IMR-90 (cell line): ENCODE measurements around the gene COL23A1. TPM values are rescaled to one million over a fixed set of nuclear protein-coding genes. Genes with fewer than 3 reads are reported as not detected.

Source experiments
- ATAC-seq: fragments of 200-7000 bp; cut with Tn5 transposase; 2 replicates; pipeline ENCODE4 v1.9.1; 2020; ENCODE audit warnings: low read depth, mild to moderate bottlenecking, moderate library complexity
- BruUV-seq: library from RNA; stranded (reverse); fragments of 400-500 nt; replicated peaks from 2 replicates; lab custom pipeline; 2021; lab: Mats Ljungman, UMichigan
- CTCF ChIA-PET: fragments of 300-600 bp; formaldehyde crosslinking; extraction: SDS; loops from one replicate; lab custom pipeline; 2021; ENCODE audit warnings: antibody characterized with exemption; lab: Yijun Ruan, JAX
- POLR2A ChIA-PET: fragments of 300-600 bp; sonication (Branson Sonifier 250); formaldehyde crosslinking; loops from one replicate; lab custom pipeline; 2022; ENCODE audit warnings: antibody characterized with exemption; ENCODE audit not compliant: unreplicated experiment; lab: Charles Lee
- DNase-seq: peaks from one replicate; pipeline ENCODE4 v3.0.0; 2013
- H2AFZ ChIP-seq: replicated peaks from 2 replicates; pipeline ENCODE3; 2013; ENCODE audit warnings: low read length, mild to moderate bottlenecking; ENCODE audit not compliant: poor library complexity
- H2AK5ac ChIP-seq: 2 replicates; pipeline ENCODE4 v1.6.1; 2013; ENCODE audit warnings: low read depth, low read length, inconsistent platforms
- H2AK9ac ChIP-seq: replicated peaks from 2 replicates; pipeline ENCODE3; 2013; ENCODE audit warnings: mild to moderate bottlenecking, low read depth, low read length, moderate library complexity; ENCODE audit not compliant: poor library complexity
- H2BK120ac ChIP-seq: 2 replicates; pipeline ENCODE4 v1.6.1; 2013; ENCODE audit warnings: low read depth, low read length, inconsistent platforms
- H2BK15ac ChIP-seq: 3 replicates; pipeline ENCODE4 v1.6.1; 2013; ENCODE audit warnings: low read depth, low read length, inconsistent platforms
- H2BK20ac ChIP-seq: 2 replicates; pipeline ENCODE4 v1.6.1; 2013; ENCODE audit warnings: low read depth, mild to moderate bottlenecking, inconsistent platforms, low read length, moderate library complexity
- H2BK5ac ChIP-seq: 2 replicates; pipeline ENCODE4 v1.6.1; 2013; ENCODE audit warnings: mild to moderate bottlenecking, low read depth, low read length, inconsistent platforms; ENCODE audit not compliant: poor library complexity, severe bottlenecking
- H3K14ac ChIP-seq: replicated peaks from 2 replicates; pipeline ENCODE4 v1.6.1; 2013; ENCODE audit warnings: low read depth, low read length, inconsistent platforms
- H3K18ac ChIP-seq: 2 replicates; pipeline ENCODE4 v1.6.1; 2013; ENCODE audit warnings: low read depth, low read length, control low read depth
- H3K23ac ChIP-seq: 2 replicates; pipeline ENCODE4 v1.6.1; 2013; ENCODE audit warnings: low read depth, low read length, inconsistent platforms
- H3K27ac ChIP-seq: 2 replicates; pipeline ENCODE4 v1.5.1; 2013; ENCODE audit warnings: mild to moderate bottlenecking, control low read depth, low read length; ENCODE audit not compliant: insufficient read depth
- H3K27me3 ChIP-seq: 2 replicates; pipeline ENCODE4 v1.6.1; 2013; ENCODE audit warnings: low read length; ENCODE audit not compliant: control insufficient read depth, insufficient read depth
- H3K36me3 ChIP-seq: 2 replicates; pipeline ENCODE4 v1.6.1; 2013; ENCODE audit warnings: low read length, mixed read lengths; ENCODE audit not compliant: control insufficient read depth, insufficient read depth
- H3K4ac ChIP-seq: 2 replicates; pipeline ENCODE4 v1.6.1; 2013; ENCODE audit warnings: low read depth, low read length, inconsistent platforms
- H3K4me1 ChIP-seq: 2 replicates; pipeline ENCODE4 v1.6.1; 2013; ENCODE audit warnings: low read length, mixed read lengths; ENCODE audit not compliant: control insufficient read depth, insufficient read depth
- H3K4me2 ChIP-seq: 2 replicates; pipeline ENCODE4 v1.6.1; 2013; ENCODE audit warnings: low read depth, mild to moderate bottlenecking, control low read depth, low read length, moderate library complexity
- H3K4me3 ChIP-seq: 2 replicates; pipeline ENCODE4 v1.5.1; 2013; ENCODE audit warnings: low read depth, mild to moderate bottlenecking, control low read depth, low read length, moderate library complexity; ENCODE audit not compliant: insufficient read depth
- H3K56ac ChIP-seq: 2 replicates; pipeline ENCODE4 v1.6.1; 2013; ENCODE audit warnings: low read length, inconsistent platforms; ENCODE audit not compliant: insufficient read depth; ENCODE audit errors: extremely low read depth
- H3K79me1 ChIP-seq, 2 experiments: 2 replicates each; pipeline ENCODE4 v1.6.1; 2013; ENCODE audit warnings: low read length in 2 of 2, inconsistent platforms in 1 of 2, low read depth in 1 of 2
- H3K9ac ChIP-seq: 2 replicates; pipeline ENCODE4 v1.6.1; 2013; ENCODE audit warnings: low read depth, low read length, control low read depth
- H3K9me1 ChIP-seq: 2 replicates; pipeline ENCODE4 v1.6.1; 2013; ENCODE audit warnings: low read length, inconsistent platforms; ENCODE audit not compliant: insufficient read depth
- H3K9me3 ChIP-seq: 2 replicates; pipeline ENCODE4 v1.6.1; 2013; ENCODE audit warnings: low read length; ENCODE audit not compliant: control insufficient read depth, insufficient read depth
- H4K20me1 ChIP-seq: 2 replicates; pipeline ENCODE4 v1.6.1; 2013; ENCODE audit warnings: low read length, inconsistent platforms; ENCODE audit not compliant: insufficient read depth
- H4K5ac ChIP-seq: 2 replicates; pipeline ENCODE4 v1.6.1; 2013; ENCODE audit warnings: mild to moderate bottlenecking, low read depth, low read length, control low read depth
- H4K8ac ChIP-seq, 2 experiments: 2 replicates each; pipeline ENCODE4 v1.6.1; 2013; ENCODE audit warnings: low read depth in 2 of 2, low read length in 2 of 2, control low read depth in 1 of 2, inconsistent platforms in 1 of 2
- H4K91ac ChIP-seq: 2 replicates; pipeline ENCODE4 v1.6.1; 2013; ENCODE audit warnings: low read depth, low read length, inconsistent platforms; ENCODE audit not compliant: insufficient read depth
- CEBPB ChIP-seq: IDR thresholded peaks from 2 replicates; pipeline ENCODE4 v1.6.1; 2012; ENCODE audit warnings: low read depth, low read length, improper control_type of control experiment
- CHD1 ChIP-seq: IDR thresholded peaks from 2 replicates; pipeline ENCODE4 v1.6.1; 2012; ENCODE audit warnings: low read depth, low read length, improper control_type of control experiment
- FOS ChIP-seq: fragments of 150-350 bp; IDR thresholded peaks from 2 replicates; pipeline ENCODE4 v1.6.1; 2016; ENCODE audit warnings: low read depth, low read length
- MXI1 ChIP-seq: IDR thresholded peaks from 2 replicates; pipeline ENCODE4 v1.6.1; 2012; ENCODE audit warnings: low read depth, mild to moderate bottlenecking, low read length, moderate library complexity, borderline replicate concordance
- RAD21 ChIP-seq: IDR thresholded peaks from 2 replicates; pipeline ENCODE4 v1.6.1; 2012; ENCODE audit warnings: low read length, improper control_type of control experiment
- RCOR1 ChIP-seq: IDR thresholded peaks from 2 replicates; pipeline ENCODE4 v1.6.1; 2012; ENCODE audit warnings: mild to moderate bottlenecking, low read length, improper control_type of control experiment; ENCODE audit not compliant: insufficient replicate concordance
- SMC3 ChIP-seq: fragments of 150-350 bp; IDR thresholded peaks from 2 replicates; pipeline ENCODE4 v1.6.1; 2016; ENCODE audit warnings: low read depth, mild to moderate bottlenecking, antibody characterized with exemption, low read length, moderate library complexity
- WGBS, 2 experiments: methylation state at CpG; one replicate each; pipeline versions ENCODE4 v1.1.5 to v1.1.7; 2013; ENCODE audit warnings: missing lambda C conversion rate in 2 of 2; ENCODE audit not compliant: insufficient read length in 1 of 2; ENCODE audit errors: extremely low coverage in 2 of 2; 5-methylcytosine and 5-hydroxymethylcytosine counted together
- dilution Hi-C: fragments of 300-500 bp; cut with HindIII; formaldehyde crosslinking; loops from one replicate; pipeline ENCODE4 v1.14.3; 2018; ENCODE audit warnings: low sequenced_read_pairs; ENCODE audit not compliant: unreplicated experiment
- in situ Hi-C: fragments of 300-500 bp; cut with MboI; formaldehyde crosslinking; loops from 3 replicates; pipeline ENCODE4 v1.14.3; 2019; ENCODE audit warnings: low sequenced_read_pairs, inconsistent platforms, mixed read lengths
- intact Hi-C: fragments of 100-400 bp; cut with micrococcal nuclease; formaldehyde crosslinking; loops from 2 replicates; pipeline ENCODE4 v1.10.0; 2022
- polyA plus RNA-seq, 3 experiments: library from polyadenylated mRNA; depleted of rRNA; stranded (reverse); fragments of >200 nt; gene quantifications; 2 replicates each; pipeline ENCODE4 v1.2.3, GENCODE V29; 2012; ENCODE audit warnings: low replicate concordance in 1 of 3
- total RNA-seq: library from RNA; depleted of rRNA; stranded (reverse); fragments of >200 nt; gene quantifications from 2 replicates; pipeline ENCODE4 v1.2.3, GENCODE V29; 2012
- TF ChIP-seq, protein P1 (sequence below): fragments of 150-350 bp; IDR thresholded peaks from 2 replicates; pipeline ENCODE4 v1.6.1; 2017; ENCODE audit warnings: mild to moderate bottlenecking, antibody characterized with exemption, low read length, low read depth

COL23A1 gene
- total and polyA plus RNA-seq, 2 of the 4 experiments (the other 2 are of a cell fraction): not detected

GRCh38 chr5:178192244-178192643 is 397.9 kb downstream of the COL23A1 start:
- ATAC-seq (no peak), DNase-seq (no peak)
- Histone ChIP-seq H3K14ac (no peak overlapping the region), H2AK5ac (no peak overlapping the region), H3K36me3 (no peaks in the 10 kb centered on the region), H2AFZ (no peak overlapping the region), H4K5ac (no peak overlapping the region), H3K27me3 (peaks cover 23% of the 10 kb centered on the region; the same call in 1 of the 2 replicates), H2AK9ac (no peak overlapping the region), H3K9me3 (peaks cover 5% of the 10 kb centered on the region; the same call in 1 of the 2 replicates), H4K8ac (no peak overlapping the region), H3K56ac (no peak overlapping the region), H3K4me3 (no peak overlapping the region), H3K4me1 (no peaks in the 10 kb centered on the region), H2BK120ac (no peak overlapping the region), H3K18ac (no peak overlapping the region), H4K20me1 (no peaks in the 10 kb centered on the region), H3K23ac (no peak overlapping the region), H3K9ac (no peak overlapping the region), H3K27ac (no peak overlapping the region), H4K91ac (no peak overlapping the region), H3K4me2 (no peak overlapping the region), H3K4ac (no peak overlapping the region), H2BK15ac (no peak overlapping the region), H3K79me1 (no peaks in the 10 kb centered on the region), H3K9me1 (no peaks in the 10 kb centered on the region), H2BK5ac (no peak overlapping the region), H2BK20ac (no peak overlapping the region)
- no TSS peak for BruUV-seq
- in situ Hi-C loops: no loop called here
- WGBS, 2 experiments: no CpG with 5 or more reads among the region's 2 CpGs
- dilution Hi-C loops: no loop called here
- intact Hi-C loops: no loop called here
- CTCF ChIA-PET: no interaction called here
- POLR2A ChIA-PET: no interaction called here
- no peak for TF ChIP-seq MXI1
- no peak for TF ChIP-seq CHD1
- no peak for TF ChIP-seq SMC3
- TF ChIP-seq, protein P1, sequence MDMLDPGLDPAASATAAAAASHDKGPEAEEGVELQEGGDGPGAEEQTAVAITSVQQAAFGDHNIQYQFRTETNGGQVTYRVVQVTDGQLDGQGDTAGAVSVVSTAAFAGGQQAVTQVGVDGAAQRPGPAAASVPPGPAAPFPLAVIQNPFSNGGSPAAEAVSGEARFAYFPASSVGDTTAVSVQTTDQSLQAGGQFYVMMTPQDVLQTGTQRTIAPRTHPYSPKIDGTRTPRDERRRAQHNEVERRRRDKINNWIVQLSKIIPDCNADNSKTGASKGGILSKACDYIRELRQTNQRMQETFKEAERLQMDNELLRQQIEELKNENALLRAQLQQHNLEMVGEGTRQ: no peak
- TF ChIP-seq RAD21: no peak
- no peak for TF ChIP-seq RCOR1
- TF ChIP-seq CEBPB: 0 out of 2 replicates have a peak, but pooled peaks have one; percentile 13
- no peak for TF ChIP-seq FOS
